Upper lobe of right lung (tissue), 1 donor: ENCODE data around the gene GRAMD1A. TPM values are rescaled to one million over a fixed set of nuclear protein-coding genes. Genes with fewer than 3 reads are reported as not detected.

Experiments
- ATAC-seq: fragments of 200-7000 bp; cut with Tn5 transposase; one replicate; pipeline ENCODE4 v1.9.1; 2020; ENCODE audit warnings: mild to moderate bottlenecking, moderate library complexity
- DNase-seq: peaks from one replicate; pipeline ENCODE4 v3.0.0-alpha.2; 2020
- H3K27ac ChIP-seq: fragments of 200-600 bp; one replicate; pipeline ENCODE4 v1.8.0; 2022
- H3K27me3 ChIP-seq: fragments of 200-600 bp; one replicate; pipeline ENCODE4 v1.8.0; 2022; ENCODE audit warnings: mild to moderate bottlenecking
- H3K36me3 ChIP-seq: fragments of 200-600 bp; one replicate; pipeline ENCODE4 v1.8.0; 2022
- H3K4me1 ChIP-seq: fragments of 200-600 bp; one replicate; pipeline ENCODE4 v1.8.0; 2022
- H3K4me3 ChIP-seq: fragments of 200-600 bp; one replicate; pipeline ENCODE4 v1.8.0; 2022; ENCODE audit warnings: mild to moderate bottlenecking
- H3K9me3 ChIP-seq: fragments of 200-600 bp; one replicate; pipeline ENCODE4 v1.8.0; 2022
- CTCF ChIP-seq: fragments of 200-600 bp; IDR thresholded peaks from one replicate; pipeline ENCODE4 v1.8.0; 2022; ENCODE audit warnings: antibody characterized with exemption
- intact Hi-C: fragments of 100-400 bp; cut with DNase I; formaldehyde crosslinking; loops from one replicate; pipeline ENCODE4 v1.11.0; 2022
- long read RNA-seq: library from polyadenylated mRNA; unstranded; transcript quantifications from one replicate; pipeline ENCODE4 v2.0.0, GENCODE V29; 2021
- total RNA-seq: library from RNA; stranded (reverse); fragmentation: NEBNext Ultra II Directional; extraction: Animal tissue kit (Norgen Biotek cat#: 25700); gene quantifications from one replicate; pipeline ENCODE4 v1.2.1, GENCODE V29; 2021
- donor health status: DM: no; HTN: yes; CAD: no; lungs with severe emphysema.

Gene GRAMD1A
- total RNA-seq: 107 TPM
- long read RNA-seq, partial matches to known transcripts: 67 of 194 reads
- long read RNA-seq, other reads (novel, unspliced or antisense): 123 of 194 reads

DNA sequence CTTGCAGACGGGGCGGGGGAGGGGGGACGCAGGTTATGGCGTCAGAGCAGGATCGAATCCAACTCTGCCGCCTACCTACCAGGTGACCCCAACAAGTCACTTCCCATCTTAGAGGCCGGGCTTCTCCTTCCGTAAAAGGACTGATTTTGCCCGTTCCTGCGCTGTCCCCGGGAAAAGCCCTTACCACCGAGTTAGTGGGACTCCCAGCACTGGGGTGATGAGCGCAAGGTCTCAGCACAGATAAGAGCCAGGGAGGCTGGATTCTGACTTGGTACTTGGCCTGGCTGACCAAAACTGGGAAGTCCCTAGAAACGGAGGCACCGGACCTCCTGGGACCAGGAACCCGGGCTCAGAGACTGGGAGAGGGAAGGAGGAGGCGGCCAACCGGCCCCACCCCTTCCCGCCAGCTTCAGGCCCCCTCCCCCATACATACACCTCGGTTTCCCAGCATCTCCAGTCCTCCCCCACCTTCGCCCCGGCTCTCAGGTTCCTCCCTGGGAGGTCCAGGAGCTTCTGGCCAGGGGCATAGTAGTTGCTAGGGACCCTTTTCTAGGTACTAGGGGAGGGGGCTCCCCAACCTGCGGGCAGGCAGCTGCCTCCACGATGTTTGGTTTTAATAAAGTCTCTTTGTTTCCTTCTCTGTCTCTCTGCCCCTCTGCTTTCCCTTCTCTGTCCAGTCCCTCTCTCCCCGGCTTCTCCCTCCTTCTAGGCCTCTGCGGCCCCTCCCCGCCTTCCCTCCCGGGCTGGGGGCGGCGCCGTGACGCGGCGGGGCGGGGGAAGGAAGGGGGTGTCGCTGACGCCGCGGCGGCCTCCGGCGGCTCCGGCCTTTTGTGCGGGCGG is at the start of gene GRAMD1A:
Gene GRAMD1A, plus strand, starts transcription at position 826 of the 840 bp plus-strand sequence. CDS start 156 bp downstream, outside the sequence.
- H3K4me3 ChIP-seq: peak within 1 kb of the TSS; percentile 87
- no peaks in the 10 kb centered on the region for H3K27me3 ChIP-seq
- intact Hi-C loops: no loop called here
- H3K9me3 ChIP-seq: no peaks in the 10 kb centered on the region
- H3K27ac ChIP-seq: peak within 1 kb of the TSS; percentile 99
- TF ChIP-seq CTCF: no peak
- DNase-seq: peak; percentile 95
- no peaks in the 10 kb centered on the region for H3K36me3 ChIP-seq
- peaks cover 61% of the 10 kb centered on the region for H3K4me1 ChIP-seq
- ATAC-seq: peak; percentile 86

DNA sequence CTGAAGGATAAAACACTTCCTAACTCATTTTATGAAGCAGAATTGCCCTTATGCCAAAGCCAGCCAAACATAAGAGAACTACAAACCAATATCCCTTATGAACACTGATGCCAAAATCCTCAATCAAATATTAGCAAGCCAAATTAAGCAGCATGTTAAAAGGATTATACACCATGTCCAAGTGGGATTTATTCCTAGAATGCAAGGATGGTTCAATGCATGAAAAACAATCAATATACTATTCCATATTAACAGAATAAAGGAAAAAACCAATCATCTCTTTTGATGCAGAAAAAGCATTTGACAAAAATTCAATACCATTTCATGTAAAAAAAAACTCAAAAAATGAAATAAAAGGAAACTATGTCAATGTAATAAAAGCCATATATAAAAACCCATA is 47.0 kb upstream of the GRAMD1A start:
- intact Hi-C loops: no loop called here
- DNase-seq (no peak), ATAC-seq (no peak)
- Histone ChIP-seq H3K4me1 (no peaks in the 10 kb centered on the region), H3K4me3 (no peak overlapping the region), H3K9me3 (peaks cover 63% of the 10 kb centered on the region), H3K36me3 (peaks cover 6% of the 10 kb centered on the region), H3K27me3 (no peaks in the 10 kb centered on the region), H3K27ac (no peak overlapping the region)
- TF ChIP-seq CTCF: no peak

DNA sequence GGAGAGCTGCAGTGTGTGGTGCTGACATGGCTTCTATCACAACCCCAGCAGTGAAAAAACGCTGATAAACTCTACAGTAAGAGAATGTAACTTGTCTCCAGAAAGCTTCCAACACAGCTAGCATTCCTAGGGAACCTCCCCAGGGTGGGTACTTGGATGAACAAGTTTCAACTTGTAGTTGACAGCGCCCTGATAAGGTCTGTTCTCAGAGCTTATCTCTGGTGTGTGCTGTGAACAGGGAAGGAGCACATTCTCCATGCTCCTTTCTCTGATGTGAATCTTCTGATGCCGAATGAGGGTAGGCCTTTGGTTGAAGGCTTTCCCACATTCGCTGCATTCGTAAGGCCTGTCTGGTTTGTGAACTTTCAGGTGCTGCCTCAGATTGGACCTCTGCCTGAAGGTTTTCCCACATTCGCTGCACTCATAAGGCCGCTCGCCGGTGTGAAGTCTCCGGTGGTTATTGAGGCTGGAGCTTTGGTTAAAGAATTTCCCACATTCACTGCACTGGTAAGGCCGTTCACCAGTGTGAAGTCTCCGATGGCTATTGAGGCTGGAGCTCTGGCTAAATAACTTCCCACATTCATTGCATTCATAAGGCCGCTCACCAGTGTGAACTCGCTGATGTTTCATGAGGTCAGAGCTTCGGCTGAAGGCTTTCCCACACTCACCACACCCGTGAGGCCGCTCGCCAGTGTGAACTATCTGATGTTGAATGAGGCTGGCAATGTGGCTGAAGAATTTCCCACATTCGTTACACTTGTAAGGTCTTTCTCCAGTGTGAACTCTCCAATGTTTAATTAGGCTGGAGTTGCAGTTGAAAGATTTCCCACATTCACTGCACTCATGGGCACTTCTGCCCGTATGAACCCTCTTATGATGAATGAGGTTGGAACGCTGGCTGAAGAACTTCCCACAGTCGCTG is 42.0 kb upstream of the GRAMD1A start:
- Histone ChIP-seq H3K27ac (no peak overlapping the region), H3K27me3 (no peaks in the 10 kb centered on the region), H3K36me3 (peaks cover 30% of the 10 kb centered on the region), H3K9me3 (peaks cover 65% of the 10 kb centered on the region), H3K4me1 (peaks cover 10% of the 10 kb centered on the region), H3K4me3 (no peak overlapping the region)
- DNase-seq (no peak), ATAC-seq (no peak)
- intact Hi-C loops: no loop called here
- no peak for TF ChIP-seq CTCF

DNA sequence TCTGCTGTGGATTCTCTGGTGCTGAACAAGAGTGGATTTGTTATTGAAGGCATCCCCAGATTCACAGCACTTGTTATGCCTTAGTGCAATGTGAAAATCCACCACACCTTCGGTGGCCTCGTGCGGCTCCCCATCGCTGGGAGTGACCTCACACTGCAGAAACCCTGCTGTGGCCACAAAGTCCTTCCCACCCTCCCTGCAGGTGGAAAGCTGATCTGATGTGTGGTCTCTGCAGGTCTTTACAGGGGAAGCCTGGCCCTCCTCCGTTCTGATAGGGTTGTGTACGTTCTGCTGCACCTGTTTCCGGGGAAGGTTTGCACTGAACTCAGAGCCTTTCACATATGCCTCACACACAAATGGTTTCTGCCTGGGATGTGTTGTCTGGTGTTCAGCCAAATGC is 41.1 kb upstream of the GRAMD1A start:
- Histone ChIP-seq H3K27me3 (no peaks in the 10 kb centered on the region), H3K9me3 (peaks cover 55% of the 10 kb centered on the region), H3K4me3 (no peak overlapping the region), H3K27ac (no peak overlapping the region), H3K36me3 (peaks cover 30% of the 10 kb centered on the region), H3K4me1 (peaks cover 12% of the 10 kb centered on the region)
- intact Hi-C loops: no loop called here
- TF ChIP-seq CTCF: no peak
- ATAC-seq (no peak), DNase-seq (no peak)

GRCh38 chr19:34960103-34960805 is 39.9 kb upstream of the GRAMD1A start:
- Histone ChIP-seq H3K4me3 (no peak overlapping the region), H3K27me3 (no peaks in the 10 kb centered on the region), H3K36me3 (peaks cover 30% of the 10 kb centered on the region), H3K4me1 (peaks cover 12% of the 10 kb centered on the region), H3K27ac (no peak overlapping the region), H3K9me3 (peaks cover 49% of the 10 kb centered on the region)
- TF ChIP-seq CTCF: no peak
- intact Hi-C loops: no loop called here
- ATAC-seq (no peak), DNase-seq (no peak)
